Measurements from ENCODE around the gene RFX2.
A peak's percentile ranks its signal among the peaks of the same experiment; 100 is the strongest.

RFX2 gene

DNA sequence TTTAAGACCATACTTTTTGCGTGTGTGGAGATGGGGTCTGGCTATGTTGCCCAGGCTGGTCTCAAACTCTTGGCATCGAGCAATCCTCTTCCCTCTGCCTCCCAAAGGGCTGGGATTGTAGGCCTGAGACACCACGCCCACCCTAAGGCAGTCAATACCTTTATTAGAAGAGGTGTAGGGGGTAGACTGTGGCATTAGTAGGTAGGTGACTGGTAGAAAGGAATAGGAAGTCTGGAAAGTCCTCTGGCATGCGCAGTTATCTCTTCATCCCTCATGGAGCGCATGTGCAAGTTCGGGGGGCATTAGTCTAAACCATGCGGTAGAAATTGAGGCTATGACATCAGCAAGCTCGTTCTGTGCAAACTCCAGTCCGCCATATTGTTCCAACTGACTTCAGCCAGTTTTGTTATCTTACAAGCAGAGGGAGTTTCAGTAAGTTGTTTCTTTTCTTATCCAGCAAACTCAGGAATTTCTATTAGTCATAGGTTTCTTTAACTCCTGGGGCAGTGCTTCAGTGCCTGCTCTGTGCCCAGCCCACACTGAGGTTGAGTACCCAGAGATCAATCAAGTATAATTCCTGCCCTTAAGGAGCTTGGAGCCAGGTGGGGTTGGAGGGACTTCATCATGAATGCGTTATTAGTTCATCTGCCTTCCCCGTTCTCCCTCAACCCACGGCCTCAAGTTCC, 125.1 kb downstream of the RFX2 start:
- peak overlapping the region; percentile 54 to 83 for H3K27ac ChIP-seq

DNA sequence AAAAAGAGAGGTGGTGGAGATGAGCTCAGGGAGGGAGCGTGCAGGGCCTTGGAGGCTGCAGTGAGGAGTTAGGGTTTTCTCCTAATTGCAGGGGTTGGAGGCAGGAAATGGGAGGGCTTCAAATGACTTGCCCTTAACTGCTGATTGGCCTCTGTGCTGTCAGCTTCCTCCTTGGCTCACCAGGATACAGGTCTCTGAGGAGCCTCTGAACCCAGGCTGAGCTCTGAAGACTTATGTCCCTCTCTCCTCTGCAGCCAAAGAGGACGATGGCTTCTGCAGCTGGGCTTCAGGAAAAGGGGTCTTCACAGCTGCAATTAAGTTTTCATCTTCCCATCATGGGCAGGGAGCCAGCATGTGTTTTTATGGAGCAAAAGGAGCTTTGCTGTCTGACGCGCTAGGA, 125.7 kb downstream of the RFX2 start:
- no peak overlapping the region for H3K4me3 ChIP-seq
- H3K27ac ChIP-seq: peak overlapping the region in 1 of 2 donors; percentile 83
- TF ChIP-seq, protein P1, sequence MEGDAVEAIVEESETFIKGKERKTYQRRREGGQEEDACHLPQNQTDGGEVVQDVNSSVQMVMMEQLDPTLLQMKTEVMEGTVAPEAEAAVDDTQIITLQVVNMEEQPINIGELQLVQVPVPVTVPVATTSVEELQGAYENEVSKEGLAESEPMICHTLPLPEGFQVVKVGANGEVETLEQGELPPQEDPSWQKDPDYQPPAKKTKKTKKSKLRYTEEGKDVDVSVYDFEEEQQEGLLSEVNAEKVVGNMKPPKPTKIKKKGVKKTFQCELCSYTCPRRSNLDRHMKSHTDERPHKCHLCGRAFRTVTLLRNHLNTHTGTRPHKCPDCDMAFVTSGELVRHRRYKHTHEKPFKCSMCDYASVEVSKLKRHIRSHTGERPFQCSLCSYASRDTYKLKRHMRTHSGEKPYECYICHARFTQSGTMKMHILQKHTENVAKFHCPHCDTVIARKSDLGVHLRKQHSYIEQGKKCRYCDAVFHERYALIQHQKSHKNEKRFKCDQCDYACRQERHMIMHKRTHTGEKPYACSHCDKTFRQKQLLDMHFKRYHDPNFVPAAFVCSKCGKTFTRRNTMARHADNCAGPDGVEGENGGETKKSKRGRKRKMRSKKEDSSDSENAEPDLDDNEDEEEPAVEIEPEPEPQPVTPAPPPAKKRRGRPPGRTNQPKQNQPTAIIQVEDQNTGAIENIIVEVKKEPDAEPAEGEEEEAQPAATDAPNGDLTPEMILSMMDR (IDR thresholded peaks at IDR 0.05): no peak
- no peak for DNase-seq (ENCODE audit: low spot score)

More for the DNA sequence above, 125.1 kb downstream of the RFX2 start:
- no peak for DNase-seq (ENCODE audit: low spot score)
- H3K4me3 ChIP-seq: no peak overlapping the region
- TF ChIP-seq, protein P1 (IDR thresholded peaks at IDR 0.05): no peak

DNA sequence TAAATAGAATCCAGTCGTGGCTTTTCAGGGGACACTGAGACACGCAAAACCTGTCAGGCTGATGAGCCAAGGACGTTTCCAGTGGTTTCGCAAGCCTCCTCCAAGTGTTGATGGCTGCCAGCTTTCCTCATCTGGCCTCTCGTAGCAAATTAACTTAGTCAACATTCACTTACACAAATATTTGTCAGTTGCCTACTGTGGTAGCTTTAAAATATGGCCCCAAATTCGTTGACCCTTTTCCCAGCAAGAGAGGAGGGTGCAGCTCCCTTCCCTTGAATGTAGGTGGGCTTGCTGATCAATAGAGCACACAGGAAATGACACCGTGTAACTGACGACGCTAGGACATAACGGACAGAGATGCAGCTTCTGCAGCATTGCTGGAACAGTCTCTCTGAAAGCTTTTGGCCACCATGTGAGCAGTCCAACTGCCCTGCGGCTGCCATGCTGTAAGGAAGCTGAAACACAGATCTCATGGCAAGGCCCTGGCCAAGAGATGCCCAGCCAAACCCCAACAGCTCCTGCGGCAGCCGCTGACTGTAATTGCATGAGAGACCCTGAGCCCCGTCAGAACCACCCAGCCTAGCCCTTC, 126.8 kb downstream of the RFX2 start:
- Histone ChIP-seq H3K4me3 (no peak overlapping the region), H3K27ac (no peak overlapping the region)
- DNase-seq (ENCODE audit: low spot score): no peak
- TF ChIP-seq, protein P1 (IDR thresholded peaks at IDR 0.05): no peak

DNA sequence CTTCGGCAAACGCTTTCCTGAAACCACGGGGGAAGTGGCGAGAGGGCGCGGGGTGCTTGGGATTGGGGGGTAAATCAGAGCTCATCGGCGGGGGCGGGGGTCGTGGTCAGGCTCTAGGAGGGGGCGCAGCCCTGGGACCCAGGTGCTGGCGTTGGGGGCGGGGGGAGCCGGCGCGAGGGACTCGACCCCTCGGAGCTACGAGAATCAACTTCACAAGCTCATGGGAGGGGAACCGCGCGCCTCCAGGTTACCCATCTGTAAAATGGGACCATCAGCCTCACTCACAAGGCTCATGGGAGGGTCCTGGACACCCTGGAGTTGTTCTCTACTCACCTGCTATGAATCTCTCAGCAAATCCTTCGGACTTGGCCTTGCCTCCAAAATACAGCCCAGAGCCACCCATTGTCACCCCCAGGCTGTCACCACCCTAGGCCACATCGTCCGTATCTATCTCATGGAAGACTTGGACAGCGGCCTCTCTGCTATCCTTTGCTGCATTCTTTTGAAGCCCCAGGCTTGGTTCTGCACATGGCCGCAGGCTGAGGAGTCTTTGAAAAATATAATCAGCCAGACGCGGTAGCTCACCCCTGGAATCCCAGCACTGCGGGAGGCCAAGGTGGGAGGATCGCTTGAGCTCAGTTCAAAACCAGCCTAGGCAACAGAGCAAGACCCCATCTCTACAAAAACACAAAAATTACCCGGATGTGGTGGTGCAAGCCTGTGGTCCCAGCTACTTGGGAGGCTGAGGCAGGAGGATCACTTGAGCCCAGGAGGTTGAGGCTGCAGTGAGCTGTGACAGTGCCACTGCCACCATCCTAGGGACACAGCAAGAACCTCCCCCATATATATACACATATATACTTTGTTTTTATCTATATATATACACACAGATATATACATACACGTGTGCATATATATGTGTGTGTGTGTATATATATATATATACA, 131.4 kb downstream of the RFX2 start:
- DNase-seq (ENCODE audit: low spot score): no peak
- Histone ChIP-seq H3K4me3 (peak overlapping the region; percentile 90), H3K27ac (peak overlapping the region; percentile 90 to 94)
- TF ChIP-seq, protein P1 (IDR thresholded peaks at IDR 0.05): no peak

DNA sequence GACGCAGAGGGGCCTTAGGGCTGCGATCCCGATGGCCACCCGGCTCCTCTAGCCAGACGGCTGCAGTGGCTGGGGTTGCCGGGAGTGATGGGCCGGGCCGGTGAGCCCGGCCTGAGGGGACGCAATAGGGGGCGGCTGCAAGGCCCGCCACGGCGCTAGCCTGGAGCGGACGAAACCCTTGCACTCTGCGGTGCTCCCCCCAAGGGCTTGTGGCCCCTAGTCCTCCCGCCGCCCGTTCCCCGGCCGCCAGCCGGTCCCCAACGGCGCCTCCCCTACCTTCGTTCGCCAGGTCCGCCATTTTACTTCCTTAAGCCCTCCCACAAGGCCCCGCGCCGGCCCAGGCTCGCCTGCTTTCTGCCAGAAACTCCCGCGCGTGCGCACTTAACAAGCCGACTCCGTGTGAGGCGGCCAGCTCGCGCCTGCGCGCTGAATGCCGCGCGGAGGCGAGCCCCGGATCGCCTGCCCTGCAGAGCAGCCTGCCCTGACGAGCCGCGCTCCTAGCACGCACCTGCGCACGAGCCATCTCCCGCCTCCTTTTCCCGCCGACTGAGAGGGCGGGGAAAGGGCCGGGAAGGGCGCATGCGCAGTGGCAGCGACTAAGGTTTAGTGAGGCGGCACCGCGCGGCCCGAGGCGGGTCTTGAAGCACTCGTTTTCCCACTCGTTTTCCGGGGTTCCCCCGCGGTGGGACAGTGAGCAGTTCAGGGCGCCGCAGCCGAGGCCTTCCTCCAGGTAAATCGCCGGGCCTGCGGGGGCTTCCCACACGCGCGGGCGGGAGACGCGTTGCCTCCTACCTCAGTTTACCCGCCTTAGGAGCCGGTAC, 132.3 kb downstream of the RFX2 start, which contains the start of gene RANBP3:
Gene RANBP3 (minus strand): TSS at position 356 of the 821 bp plus-strand sequence. CDS start 58 bp downstream, at position 298.
- TF ChIP-seq, protein P1 (IDR thresholded peaks at IDR 0.05): no peak
- peak; percentile 99 for DNase-seq (ENCODE audit: low spot score)
- Histone ChIP-seq H3K4me3 (peak within 1 kb of the TSS; percentile 90), H3K27ac (peak within 1 kb of the TSS; percentile 90 to 94)

DNA sequence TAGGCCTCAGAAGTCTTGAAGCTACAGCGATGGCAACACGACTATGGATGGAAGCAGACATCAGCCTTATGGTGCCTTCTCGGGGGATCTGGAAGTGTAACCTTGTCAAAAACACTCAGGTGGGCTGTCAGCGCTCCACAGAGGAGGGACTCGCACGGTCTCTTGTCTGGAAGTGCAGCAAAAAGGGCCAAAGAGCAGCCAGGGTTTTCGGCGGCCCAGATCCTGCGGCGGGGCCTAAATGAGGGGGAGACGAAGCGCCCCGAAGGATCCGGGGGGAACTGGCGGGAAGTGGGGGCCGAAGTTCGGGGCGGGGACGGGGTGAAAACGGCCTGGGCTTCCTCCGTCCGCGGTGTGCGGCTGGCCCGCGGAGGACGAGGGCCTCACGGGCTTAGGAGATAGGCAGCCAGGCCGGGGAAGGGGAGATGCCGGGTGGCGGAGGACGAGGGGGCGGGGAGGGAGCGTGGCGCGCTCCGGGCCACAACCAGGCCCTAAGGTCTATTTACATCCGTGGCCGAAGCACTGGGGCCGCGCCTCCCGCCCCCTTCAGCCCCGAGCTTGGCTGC, 133.0 kb downstream of the RFX2 start:
- H3K27ac ChIP-seq: peak overlapping the region; percentile 90 to 94
- no peak for DNase-seq (ENCODE audit: low spot score)
- TF ChIP-seq, protein P1 (IDR thresholded peaks at IDR 0.05): no peak
- H3K4me3 ChIP-seq: peak overlapping the region; percentile 90
